K562 (cell line): Measurements from ENCODE around the gene ARHGEF17. TPM values are rescaled to one million over a fixed set of nuclear protein-coding genes. Genes with fewer than 3 reads are reported as not detected.

ENCODE experiments used
- CBX5 ChIP-seq: IDR thresholded peaks from 2 replicates; pipeline ENCODE4 v1.6.1; 2014; ENCODE audit warnings: low read depth, borderline replicate concordance
- CHD1 ChIP-seq: fragments of 200-600 bp; sonication (generic); IDR thresholded peaks from one replicate; pipeline ENCODE4 v1.6.1; 2012; ENCODE audit warnings: mild to moderate bottlenecking, moderate library complexity, low read length, inconsistent platforms
- HLTF ChIP-seq: fragments of 450-650 bp; IDR thresholded peaks from 2 replicates; pipeline ENCODE4 v1.6.1; 2016
- PTBP1 ChIP-seq: fragments of 200-400 bp; formaldehyde crosslinking; IDR thresholded peaks from 2 replicates; pipeline ENCODE4 v1.6.1; 2017; ENCODE audit warnings: low read depth, low read length
- YBX1 ChIP-seq: fragments of 450-650 bp; IDR thresholded peaks from 2 replicates; pipeline ENCODE4 v1.7.1; 2016; ENCODE audit warnings: mild to moderate bottlenecking
- ZBTB17 ChIP-seq: fragments of 450-650 bp; formaldehyde crosslinking; IDR thresholded peaks from 2 replicates; pipeline ENCODE4 v1.4.0; 2020; ENCODE audit warnings: mild to moderate bottlenecking
- polyA plus RNA-seq, 8 experiments: library from polyadenylated mRNA; depleted of rRNA in 4 of 8; stranded (reverse) in 5 of 8; unstranded in 3 of 8; fragments of >200 nt; fragmentation: Nextera tagmentation in 2 of 8; fragmentation: Illumina TruSeq in 1 of 8; extraction: Ambion mirVana in 2 of 8; extraction: Trizol in 1 of 8; gene quantifications; 2 replicates each; pipeline versions ENCODE4 v1.2.1 to v1.2.3, GENCODE V29; 2011 to 2014; ENCODE audit warnings: inconsistent platforms in 1 of 8, missing spikeins in 1 of 8
- total RNA-seq, 7 experiments: library from RNA; depleted of rRNA in 6 of 7; stranded (reverse); fragments of >200 nt in 6 of 7; fragmentation: Illumina TruSeq in 2 of 7; extraction: Trizol in 2 of 7; gene quantifications; 2 replicates each; pipeline versions ENCODE4 v1.2.1 to v1.2.3, GENCODE V29; 2011 to 2021; ENCODE audit warnings: low replicate concordance in 1 of 7
- TF ChIP-seq, protein P1 (sequence below): fragments of 250-450 bp; sonication (Bioruptor Pico); IDR thresholded peaks from 2 replicates; pipeline ENCODE4 v1.5.0; 2021
- TF ChIP-seq, protein P2 (sequence below): sonication (generic); formaldehyde crosslinking; IDR thresholded peaks from 2 replicates; pipeline ENCODE4 v1.4.0; 2020; ENCODE audit warnings: mild to moderate bottlenecking, missing genetic modification reagents
- TF ChIP-seq, protein P3 (sequence below): sonication (generic); formaldehyde crosslinking; IDR thresholded peaks from 2 replicates; pipeline ENCODE4 v1.8.0; 2022; ENCODE audit warnings: mild to moderate bottlenecking, missing genetic modification reagents

ARHGEF17 gene
- total and polyA plus RNA-seq, 9 of the 15 experiments (the other 6 are each of a cell fraction or from before 2014, with no cell fraction given), result 0.04 to 0.68 (median 0.10) TPM; not detected in 2

DNA sequence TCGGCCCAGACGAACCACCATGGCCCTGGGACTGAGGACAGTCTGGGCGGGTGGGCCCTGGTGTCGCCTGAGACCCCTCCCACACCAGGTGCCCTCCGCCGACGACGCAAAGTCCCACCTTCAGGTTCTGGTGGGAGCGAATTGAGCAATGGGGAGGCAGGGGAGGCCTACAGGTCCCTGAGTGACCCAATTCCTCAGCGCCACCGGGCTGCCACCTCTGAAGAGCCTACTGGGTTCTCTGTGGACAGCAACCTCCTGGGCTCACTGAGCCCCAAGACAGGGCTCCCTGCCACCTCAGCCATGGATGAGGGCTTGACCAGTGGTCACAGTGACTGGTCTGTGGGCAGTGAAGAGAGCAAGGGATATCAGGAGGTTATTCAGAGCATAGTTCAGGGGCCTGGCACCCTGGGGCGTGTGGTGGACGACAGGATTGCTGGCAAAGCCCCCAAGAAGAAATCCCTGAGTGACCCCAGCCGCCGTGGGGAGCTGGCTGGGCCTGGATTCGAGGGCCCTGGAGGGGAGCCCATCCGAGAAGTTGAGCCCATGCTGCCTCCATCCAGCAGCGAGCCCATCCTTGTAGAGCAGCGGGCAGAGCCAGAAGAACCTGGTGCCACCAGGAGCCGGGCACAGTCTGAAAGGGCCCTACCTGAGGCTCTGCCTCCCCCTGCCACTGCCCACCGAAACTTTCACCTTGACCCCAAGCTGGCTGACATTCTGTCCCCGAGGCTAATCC lies 2.8 kb downstream of the ARHGEF17 start (continued):
- TF ChIP-seq, protein P1, sequence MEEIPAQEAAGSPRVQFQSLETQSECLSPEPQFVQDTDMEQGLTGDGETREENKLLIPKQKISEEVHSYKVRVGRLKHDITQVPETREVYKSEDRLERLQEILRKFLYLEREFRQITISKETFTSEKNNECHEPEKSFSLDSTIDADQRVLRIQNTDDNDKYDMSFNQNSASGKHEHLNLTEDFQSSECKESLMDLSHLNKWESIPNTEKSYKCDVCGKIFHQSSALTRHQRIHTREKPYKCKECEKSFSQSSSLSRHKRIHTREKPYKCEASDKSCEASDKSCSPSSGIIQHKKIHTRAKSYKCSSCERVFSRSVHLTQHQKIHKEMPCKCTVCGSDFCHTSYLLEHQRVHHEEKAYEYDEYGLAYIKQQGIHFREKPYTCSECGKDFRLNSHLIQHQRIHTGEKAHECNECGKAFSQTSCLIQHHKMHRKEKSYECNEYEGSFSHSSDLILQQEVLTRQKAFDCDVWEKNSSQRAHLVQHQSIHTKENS, result no peak
- TF ChIP-seq, protein P2, sequence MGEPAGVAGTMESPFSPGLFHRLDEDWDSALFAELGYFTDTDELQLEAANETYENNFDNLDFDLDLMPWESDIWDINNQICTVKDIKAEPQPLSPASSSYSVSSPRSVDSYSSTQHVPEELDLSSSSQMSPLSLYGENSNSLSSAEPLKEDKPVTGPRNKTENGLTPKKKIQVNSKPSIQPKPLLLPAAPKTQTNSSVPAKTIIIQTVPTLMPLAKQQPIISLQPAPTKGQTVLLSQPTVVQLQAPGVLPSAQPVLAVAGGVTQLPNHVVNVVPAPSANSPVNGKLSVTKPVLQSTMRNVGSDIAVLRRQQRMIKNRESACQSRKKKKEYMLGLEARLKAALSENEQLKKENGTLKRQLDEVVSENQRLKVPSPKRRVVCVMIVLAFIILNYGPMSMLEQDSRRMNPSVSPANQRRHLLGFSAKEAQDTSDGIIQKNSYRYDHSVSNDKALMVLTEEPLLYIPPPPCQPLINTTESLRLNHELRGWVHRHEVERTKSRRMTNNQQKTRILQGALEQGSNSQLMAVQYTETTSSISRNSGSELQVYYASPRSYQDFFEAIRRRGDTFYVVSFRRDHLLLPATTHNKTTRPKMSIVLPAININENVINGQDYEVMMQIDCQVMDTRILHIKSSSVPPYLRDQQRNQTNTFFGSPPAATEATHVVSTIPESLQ, result no peak
- TF ChIP-seq CBX5 (no peak), CHD1 (no peak), HLTF (no peak), ZBTB17 (CRISPR knock-in tag) (no peak), YBX1 (no peak), PTBP1 (no peak)
- TF ChIP-seq, protein P3, sequence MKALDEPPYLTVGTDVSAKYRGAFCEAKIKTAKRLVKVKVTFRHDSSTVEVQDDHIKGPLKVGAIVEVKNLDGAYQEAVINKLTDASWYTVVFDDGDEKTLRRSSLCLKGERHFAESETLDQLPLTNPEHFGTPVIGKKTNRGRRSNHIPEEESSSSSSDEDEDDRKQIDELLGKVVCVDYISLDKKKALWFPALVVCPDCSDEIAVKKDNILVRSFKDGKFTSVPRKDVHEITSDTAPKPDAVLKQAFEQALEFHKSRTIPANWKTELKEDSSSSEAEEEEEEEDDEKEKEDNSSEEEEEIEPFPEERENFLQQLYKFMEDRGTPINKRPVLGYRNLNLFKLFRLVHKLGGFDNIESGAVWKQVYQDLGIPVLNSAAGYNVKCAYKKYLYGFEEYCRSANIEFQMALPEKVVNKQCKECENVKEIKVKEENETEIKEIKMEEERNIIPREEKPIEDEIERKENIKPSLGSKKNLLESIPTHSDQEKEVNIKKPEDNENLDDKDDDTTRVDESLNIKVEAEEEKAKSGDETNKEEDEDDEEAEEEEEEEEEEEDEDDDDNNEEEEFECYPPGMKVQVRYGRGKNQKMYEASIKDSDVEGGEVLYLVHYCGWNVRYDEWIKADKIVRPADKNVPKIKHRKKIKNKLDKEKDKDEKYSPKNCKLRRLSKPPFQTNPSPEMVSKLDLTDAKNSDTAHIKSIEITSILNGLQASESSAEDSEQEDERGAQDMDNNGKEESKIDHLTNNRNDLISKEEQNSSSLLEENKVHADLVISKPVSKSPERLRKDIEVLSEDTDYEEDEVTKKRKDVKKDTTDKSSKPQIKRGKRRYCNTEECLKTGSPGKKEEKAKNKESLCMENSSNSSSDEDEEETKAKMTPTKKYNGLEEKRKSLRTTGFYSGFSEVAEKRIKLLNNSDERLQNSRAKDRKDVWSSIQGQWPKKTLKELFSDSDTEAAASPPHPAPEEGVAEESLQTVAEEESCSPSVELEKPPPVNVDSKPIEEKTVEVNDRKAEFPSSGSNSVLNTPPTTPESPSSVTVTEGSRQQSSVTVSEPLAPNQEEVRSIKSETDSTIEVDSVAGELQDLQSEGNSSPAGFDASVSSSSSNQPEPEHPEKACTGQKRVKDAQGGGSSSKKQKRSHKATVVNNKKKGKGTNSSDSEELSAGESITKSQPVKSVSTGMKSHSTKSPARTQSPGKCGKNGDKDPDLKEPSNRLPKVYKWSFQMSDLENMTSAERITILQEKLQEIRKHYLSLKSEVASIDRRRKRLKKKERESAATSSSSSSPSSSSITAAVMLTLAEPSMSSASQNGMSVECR, result no peak
